H1 (cell line): Measurements from ENCODE around the gene OPA3. TPM values are rescaled to one million over a fixed set of nuclear protein-coding genes. Genes with fewer than 3 reads are reported as not detected.

Experiments
- CTCF ChIA-PET: fragments of 300-600 bp; sonication (Branson Sonifier 250); formaldehyde crosslinking; loops from one replicate; lab custom pipeline; 2021; ENCODE audit not compliant: partially characterized antibody; lab: Charles Lee
- POLR2A ChIA-PET: fragments of 300-600 bp; sonication (Branson Sonifier 250); formaldehyde crosslinking; loops from one replicate; lab custom pipeline; 2021; ENCODE audit warnings: inconsistent platforms; ENCODE audit not compliant: partially characterized antibody; lab: Charles Lee
- DNase-seq, 2 experiments: peaks; one replicate each; pipeline versions ENCODE4 v3.0.0 to v3.0.0-alpha.2; 2010 to 2022; ENCODE audit warnings: low spot score in 2 of 2, low read depth in 1 of 2, mixed read lengths in 1 of 2
- FAIRE-seq: peaks from 2 replicates; lab custom pipeline; 2011; peaks lifted over from hg19 to GRCh38; lab: Jason Lieb, UNC
- H2AFZ ChIP-seq: 2 replicates; pipeline ENCODE4 v1.8.1; 2012; ENCODE audit warnings: low read length, inconsistent platforms
- H2AK5ac ChIP-seq: 2 replicates; pipeline ENCODE4 v1.6.1; 2013; ENCODE audit warnings: low read depth, low read length
- H2BK120ac ChIP-seq: replicated peaks from 2 replicates; pipeline ENCODE3; 2013; ENCODE audit warnings: low read depth, low read length, inconsistent platforms
- H2BK12ac ChIP-seq: 2 replicates; pipeline ENCODE4 v1.6.1; 2013; ENCODE audit warnings: low read depth, low read length
- H2BK15ac ChIP-seq: 2 replicates; pipeline ENCODE4 v1.6.1; 2013; ENCODE audit warnings: low read length
- H2BK20ac ChIP-seq: 2 replicates; pipeline ENCODE4 v1.6.1; 2013; ENCODE audit warnings: low read length
- H2BK5ac ChIP-seq: 2 replicates; pipeline ENCODE4 v1.6.1; 2013; ENCODE audit warnings: low read depth, low read length
- H3K14ac ChIP-seq: 2 replicates; pipeline ENCODE4 v1.6.1; 2013; ENCODE audit warnings: inconsistent platforms; ENCODE audit not compliant: insufficient read length
- H3K18ac ChIP-seq: 2 replicates; pipeline ENCODE4 v1.6.1; 2013; ENCODE audit warnings: low read length; ENCODE audit errors: extremely low read depth
- H3K23ac ChIP-seq: 2 replicates; pipeline ENCODE4 v1.6.1; 2013; ENCODE audit warnings: inconsistent platforms; ENCODE audit not compliant: insufficient read length
- H3K23me2 ChIP-seq: 2 replicates; pipeline ENCODE4 v1.6.1; 2013; ENCODE audit warnings: low read depth, low read length
- H3K27ac ChIP-seq: 2 replicates; pipeline ENCODE4 v1.6.1; 2011; ENCODE audit warnings: low read depth, low read length, inconsistent platforms
- H3K27me3 ChIP-seq, 4 experiments: replicated peaks in 1 of 4; 1 replicate in 1 of 4; 2 replicates in 3 of 4; pipeline versions ENCODE4 v1.6.1 to v1.8.1; 2011 to 2013; ENCODE audit warnings: low read length in 3 of 4, mild to moderate bottlenecking in 3 of 4, inconsistent platforms in 2 of 4, mixed read lengths in 2 of 4, moderate library complexity in 1 of 4; ENCODE audit not compliant: control insufficient read depth in 3 of 4, insufficient read depth in 3 of 4; ENCODE audit errors: extremely low read depth in 1 of 4
- H3K36me3 ChIP-seq, 4 experiments: 2 replicates each; pipeline versions ENCODE4 v1.6.1 to v1.8.1; 2011 to 2013; ENCODE audit warnings: mild to moderate bottlenecking in 4 of 4, low read length in 3 of 4, moderate library complexity in 2 of 4, control low read depth in 1 of 4, inconsistent platforms in 1 of 4; ENCODE audit not compliant: insufficient read depth in 4 of 4, control insufficient read depth in 2 of 4
- H3K4ac ChIP-seq: replicated peaks from 2 replicates; pipeline ENCODE3; 2013; ENCODE audit warnings: low read length, low read depth, mixed read lengths, inconsistent platforms; ENCODE audit not compliant: insufficient read length
- H3K4me1 ChIP-seq, 4 experiments: replicated peaks in 1 of 4; 1 replicate in 1 of 4; 2 replicates in 3 of 4; pipeline versions ENCODE4 v1.6.1 to v1.8.1; 2011 to 2013; ENCODE audit warnings: low read length in 3 of 4, inconsistent platforms in 2 of 4, mixed read lengths in 1 of 4; ENCODE audit not compliant: insufficient read depth in 4 of 4, control insufficient read depth in 3 of 4
- H3K4me2 ChIP-seq, 2 experiments: 2 replicates each; pipeline versions ENCODE4 v1.6.1 to v1.8.1; 2011 to 2013; ENCODE audit warnings: low read depth in 2 of 2, low read length in 2 of 2, control low read depth in 1 of 2, inconsistent platforms in 1 of 2, mild to moderate bottlenecking in 1 of 2; ENCODE audit not compliant: insufficient read depth in 1 of 2
- H3K4me3 ChIP-seq, 4 experiments: fragments of 200-600, 300-600 bp in 1 of 4; sonication (generic), shearing (Covaris generic), sonication (Bioruptor Twin) in 1 of 4; 2 replicates each; pipeline versions ENCODE4 v1.5.1 to v1.8.1; 2011 to 2016; ENCODE audit warnings: low read length in 4 of 4, low read depth in 3 of 4, control low read depth in 2 of 4, inconsistent platforms in 2 of 4, mild to moderate bottlenecking in 2 of 4, mixed read lengths in 1 of 4, moderate library complexity in 1 of 4; ENCODE audit not compliant: insufficient read depth in 2 of 4; ENCODE audit errors: extremely low read depth in 1 of 4
- H3K56ac ChIP-seq: replicated peaks from 2 replicates; pipeline ENCODE3; 2013; ENCODE audit warnings: low read depth, mild to moderate bottlenecking, mixed read lengths, low read length, inconsistent platforms; ENCODE audit not compliant: insufficient read length
- H3K79me1 ChIP-seq: 2 replicates; pipeline ENCODE4 v1.6.1; 2013; ENCODE audit warnings: low read depth, low read length, control low read depth
- H3K79me2 ChIP-seq, 2 experiments: 2 replicates each; pipeline versions ENCODE4 v1.6.1 to v1.8.1; 2012 to 2013; ENCODE audit warnings: low read length in 2 of 2, mild to moderate bottlenecking in 2 of 2, inconsistent platforms in 1 of 2; ENCODE audit not compliant: insufficient read depth in 2 of 2, control insufficient read depth in 1 of 2
- H3K9ac ChIP-seq, 4 experiments: replicated peaks in 1 of 4; 1 replicate in 1 of 4; 2 replicates in 3 of 4; pipeline versions ENCODE4 v1.6.1 to v1.8.1; 2011 to 2013; ENCODE audit warnings: low read depth in 3 of 4, low read length in 3 of 4, control low read depth in 2 of 4, mild to moderate bottlenecking in 2 of 4, moderate library complexity in 2 of 4, inconsistent platforms in 1 of 4; ENCODE audit errors: extremely low read depth in 1 of 4
- H3K9me3 ChIP-seq, 2 experiments: 2 replicates each; pipeline versions ENCODE4 v1.6.1 to v1.8.1; 2012 to 2013; ENCODE audit warnings: mild to moderate bottlenecking in 2 of 2, moderate library complexity in 2 of 2, control low read depth in 1 of 2, inconsistent platforms in 1 of 2, low read depth in 1 of 2, low read length in 1 of 2, mixed read lengths in 1 of 2; ENCODE audit not compliant: insufficient read depth in 2 of 2
- H4K20me1 ChIP-seq, 2 experiments: replicated peaks in 1 of 2; 2 replicates each; pipeline versions ENCODE3 to v1.8.1; 2011 to 2013; ENCODE audit warnings: inconsistent platforms in 2 of 2, low read length in 2 of 2, mild to moderate bottlenecking in 1 of 2; ENCODE audit not compliant: insufficient read depth in 2 of 2, control insufficient read depth in 1 of 2
- H4K5ac ChIP-seq: 2 replicates; pipeline ENCODE4 v1.6.1; 2013; ENCODE audit warnings: low read length, low read depth, mixed read lengths, inconsistent platforms; ENCODE audit not compliant: insufficient read length
- H4K8ac ChIP-seq: 2 replicates; pipeline ENCODE4 v1.8.0; 2013; ENCODE audit warnings: mild to moderate bottlenecking, moderate library complexity, low read length, inconsistent platforms; ENCODE audit not compliant: insufficient read depth; ENCODE audit errors: extremely low read depth
- H4K91ac ChIP-seq: replicated peaks from 2 replicates; pipeline ENCODE3; 2013; ENCODE audit warnings: low read length, mixed read lengths, inconsistent platforms; ENCODE audit not compliant: insufficient read length
- CHD1 ChIP-seq: IDR thresholded peaks from 2 replicates; pipeline ENCODE4 v1.6.1; 2012; ENCODE audit warnings: low read depth, low read length, improper control_type of control experiment
- GABPA ChIP-seq: IDR thresholded peaks from 2 replicates; pipeline ENCODE4 v1.6.1; 2011; ENCODE audit warnings: mild to moderate bottlenecking, low read length, moderate library complexity, borderline replicate concordance; ENCODE audit not compliant: insufficient read depth
- JUND ChIP-seq: IDR thresholded peaks from 2 replicates; pipeline ENCODE4 v1.6.1; 2011; ENCODE audit warnings: mild to moderate bottlenecking, improper control_type of control experiment, low read length
- KDM1A ChIP-seq: fragments of 200-600, 300-600 bp; sonication (generic); IDR thresholded peaks from 2 replicates; pipeline ENCODE4 v1.7.1; 2016; ENCODE audit warnings: mild to moderate bottlenecking, low read length, borderline replicate concordance
- PHF8 ChIP-seq: fragments of 200-600 bp; sonication (generic); conservative IDR thresholded peaks from 2 replicates; pipeline ENCODE4 v1.7.1; 2012; ENCODE audit warnings: low read depth, mild to moderate bottlenecking, inconsistent platforms, low read length, moderate library complexity
- SIX5 ChIP-seq: IDR thresholded peaks from 2 replicates; pipeline ENCODE4 v1.6.1; 2011; ENCODE audit warnings: mild to moderate bottlenecking, low read depth, low read length
- SP4 ChIP-seq: IDR thresholded peaks from 2 replicates; pipeline ENCODE4 v1.6.1; 2012; ENCODE audit warnings: low read length, inconsistent platforms
- TCF12 ChIP-seq: IDR thresholded peaks from 2 replicates; pipeline ENCODE4 v1.6.1; 2011; ENCODE audit warnings: low read depth, mild to moderate bottlenecking, low read length
- WGBS, 2 experiments: shearing (Covaris generic) in 1 of 2; methylation state at CpG; one replicate each; pipeline versions ENCODE4 v1.1.6 to v1.1.7; 2013 to 2015; ENCODE audit warnings: low lambda C conversion rate in 2 of 2, mixed read lengths in 2 of 2, inconsistent platforms in 1 of 2, low coverage in 1 of 2, missing lambda C conversion rate in 1 of 2; ENCODE audit not compliant: insufficient replicate concordance in 2 of 2, insufficient coverage in 1 of 2, insufficient read length in 1 of 2; ENCODE audit errors: extremely low coverage in 1 of 2, missing lambda C conversion rate in 1 of 2; 5-methylcytosine and 5-hydroxymethylcytosine counted together
- polyA plus RNA-seq, 7 experiments: library from polyadenylated mRNA; depleted of rRNA in 3 of 7; stranded (reverse) in 5 of 7; unstranded in 2 of 7; fragments of >200 nt in 5 of 7; fragments of 200-250 nt in 2 of 7; gene quantifications; 1 replicate in 5 of 7; 2 replicates in 1 of 7; 4 replicates in 1 of 7; pipeline versions ENCODE4 v1.2.1 to v1.2.3, GENCODE V29; 2011 to 2013; ENCODE audit warnings: missing spikeins in 2 of 7, mixed read lengths in 2 of 7
- total RNA-seq: library from RNA; stranded (reverse); fragmentation: NEBNext Ultra II Directional; extraction: Animal tissue kit (Norgen Biotek cat#: 25700); gene quantifications from 2 replicates; pipeline ENCODE4 v1.2.1, GENCODE V29; 2021
- TF ChIP-seq, protein P1 (sequence below): IDR thresholded peaks from 2 replicates; pipeline ENCODE4 v1.6.1; 2011; ENCODE audit warnings: low read depth, mild to moderate bottlenecking, low read length; ENCODE audit not compliant: insufficient read depth
- TF ChIP-seq, protein P2 (sequence below): IDR thresholded peaks from 2 replicates; pipeline ENCODE4 v1.6.1; 2012; ENCODE audit warnings: inconsistent platforms

OPA3 gene
- total and polyA plus RNA-seq, 2 of the 8 experiments (the other 6 are each of a cell fraction or from before 2014, with no cell fraction given) = 12.5 to 14.5 TPM

DNA sequence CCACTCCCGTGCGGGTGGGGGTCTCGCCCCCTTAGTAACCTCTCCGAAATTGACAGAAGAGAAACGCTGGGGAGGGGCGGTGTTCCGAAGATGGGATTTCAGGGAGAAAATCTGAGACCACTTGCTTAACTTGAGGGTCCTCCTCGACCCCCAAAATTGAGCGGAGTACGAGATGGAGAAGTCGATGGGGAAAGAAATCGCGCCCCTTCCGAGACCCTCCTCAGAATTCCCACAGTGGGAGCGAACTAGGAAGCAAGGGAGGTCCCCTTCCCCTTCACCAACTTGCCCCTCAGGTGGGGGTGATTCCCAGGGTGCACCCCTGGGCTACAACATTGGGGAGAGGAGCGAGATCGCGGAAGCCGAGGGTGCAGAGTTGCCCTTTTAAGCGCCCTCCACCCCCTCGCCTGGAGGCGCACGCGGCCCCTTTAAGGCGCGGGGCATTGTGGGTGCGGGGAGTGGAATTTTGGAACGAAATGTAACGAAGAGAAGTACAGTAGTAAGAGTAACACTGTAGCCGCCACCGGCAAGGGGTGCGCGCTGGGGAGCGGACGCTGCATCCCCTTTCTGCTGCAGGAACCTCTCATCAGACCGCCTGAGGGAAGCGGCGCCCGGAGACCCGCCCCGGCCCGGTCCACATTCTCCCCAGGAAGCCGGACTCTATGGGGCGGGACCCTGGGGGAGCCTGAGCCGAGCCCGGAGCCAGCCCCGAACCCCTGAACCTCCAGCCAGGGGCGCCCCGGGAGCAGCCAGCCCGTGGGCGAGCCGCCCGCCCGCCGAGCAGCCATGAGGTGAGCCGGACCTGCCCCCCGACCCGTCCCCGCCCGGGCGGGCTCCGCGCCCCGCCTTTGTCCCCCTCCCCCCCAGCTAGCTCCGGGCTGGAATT, 77.4 kb downstream of the OPA3 start, which contains the start of gene VASP:
VASP (plus strand) TSS at position 491 of the 883 bp plus-strand sequence; CDS start at position 784, 293 bp downstream.
- H2AK5ac ChIP-seq = peak within 1 kb of the TSS; percentile 60; the same call in 1 of the 2 replicates
- 2% methylated on average over 39 of the region's 65 CpGs; no CpG with 5 or more reads in 1 of the 2 experiments for WGBS, 2 experiments
- peak within 1 kb of the TSS; percentile 91 for H4K5ac ChIP-seq
- peaks cover 20 to 43% of the 10 kb centered on the region in 2 experiments for H3K79me2 ChIP-seq
- H3K4me1 ChIP-seq = peaks cover 3 to 8% (median 6%) of the 10 kb centered on the region in 4 experiments; a peak in 6 of 7 replicates
- ChIA-PET POLR2A (interaction anchor here (1.0 to 3.2 kb wide), 15 partner anchors 8 to 185 kb away, joined by 3 to 25 read pairs (median 5); partner anchors contain the start of genes PPM1N, QPCTL, RTN2 and SNRPD2), CTCF (interaction anchor here (1.3 to 1.9 kb wide), 3 partner anchors 13 to 135 kb away, joined by 3 to 6 read pairs (median 3); no protein-coding TSS in a partner anchor)
- H2BK12ac ChIP-seq = peak within 1 kb of the TSS; percentile 95; the same call in 1 of the 2 replicates
- peaks cover 1 to 7% of the 10 kb centered on the region in 2 experiments for H4K20me1 ChIP-seq
- H3K4ac ChIP-seq = peak within 1 kb of the TSS; percentile 69
- peak within 1 kb of the TSS; percentile 83 for H2BK120ac ChIP-seq
- no peak within 1 kb of the TSS; the same call in 1 of the 2 replicates for H4K8ac ChIP-seq
- H2BK5ac ChIP-seq = peak within 1 kb of the TSS; percentile 96; the same call in 1 of the 2 replicates
- peak within 1 kb of the TSS; percentile 46; the same call in 1 of the 2 replicates for H2BK15ac ChIP-seq
- H3K14ac ChIP-seq = peak within 1 kb of the TSS; percentile 95
- no peaks in the 10 kb centered on the region for H3K9me3 ChIP-seq
- peak within 1 kb of the TSS; percentile 72 to 97 (median 95) for H3K4me3 ChIP-seq
- peak in 1 of 2 experiments; percentile 89 for DNase-seq
- H3K79me1 ChIP-seq = peaks cover 10% of the 10 kb centered on the region; the same call in 1 of the 2 replicates
- peaks cover 7% of the 10 kb centered on the region; the same call in 1 of the 2 replicates for H3K23me2 ChIP-seq
- no peak within 1 kb of the TSS for H3K23ac ChIP-seq
- peak within 1 kb of the TSS; percentile 84; the same call in 1 of the 2 replicates for H2AFZ ChIP-seq
- H3K9ac ChIP-seq = peak within 1 kb of the TSS; percentile 61 to 83 (median 76)
- peak within 1 kb of the TSS; percentile 97 for H3K18ac ChIP-seq
- no peak for FAIRE-seq
- H4K91ac ChIP-seq = peak within 1 kb of the TSS; percentile 93
- peak within 1 kb of the TSS; percentile 96 for H3K56ac ChIP-seq
- no peaks in the 10 kb centered on the region for H3K27me3 ChIP-seq
- peak within 1 kb of the TSS; percentile 56 to 93 for H3K4me2 ChIP-seq
- H3K27ac ChIP-seq = peak within 1 kb of the TSS; percentile 67
- no peaks in the 10 kb centered on the region for H3K36me3 ChIP-seq
- H2BK20ac ChIP-seq = peak within 1 kb of the TSS; percentile 86
- TF ChIP-seq, protein P1, sequence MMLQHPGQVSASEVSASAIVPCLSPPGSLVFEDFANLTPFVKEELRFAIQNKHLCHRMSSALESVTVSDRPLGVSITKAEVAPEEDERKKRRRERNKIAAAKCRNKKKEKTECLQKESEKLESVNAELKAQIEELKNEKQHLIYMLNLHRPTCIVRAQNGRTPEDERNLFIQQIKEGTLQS = no peak
- TF ChIP-seq KDM1A (no peak), TCF12 (no peak), PHF8 (peak; percentile 56), GABPA (no peak), SP4 (peak; percentile 58; the same call in 1 of the 2 replicates), JUND (no peak), SIX5 (no peak), CHD1 (no peak)
- TF ChIP-seq, protein P2, sequence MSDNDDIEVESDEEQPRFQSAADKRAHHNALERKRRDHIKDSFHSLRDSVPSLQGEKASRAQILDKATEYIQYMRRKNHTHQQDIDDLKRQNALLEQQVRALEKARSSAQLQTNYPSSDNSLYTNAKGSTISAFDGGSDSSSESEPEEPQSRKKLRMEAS = peak; percentile 97
